Central memory CD4-positive, alpha-beta T cell (primary cell): ENCODE data around the gene ZIC1.

Experiments used
- DNase-seq: peaks from one replicate; pipeline ENCODE4 v3.0.0; 2022

The ZIC1 gene

DNA sequence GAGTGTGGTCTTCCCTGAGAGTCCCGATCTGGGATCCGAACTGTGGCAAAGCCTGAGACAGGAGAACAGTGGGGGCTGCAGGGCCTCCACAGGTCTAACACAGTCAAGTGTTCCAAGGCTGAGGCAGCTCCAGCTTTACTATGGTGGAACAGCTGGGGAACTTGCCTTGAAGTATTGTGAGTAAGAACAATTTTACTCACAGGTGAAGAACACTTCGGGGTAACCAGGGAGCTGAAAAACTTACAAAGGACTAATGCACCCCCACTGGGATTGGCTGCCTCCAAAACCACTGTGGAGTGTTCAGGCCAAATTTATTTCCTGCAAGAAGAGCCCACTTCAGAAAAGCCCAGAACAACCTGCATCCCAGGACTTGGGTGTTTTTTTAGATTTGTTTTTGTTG lies 28.2 kb upstream of the ZIC1 start:
- no peak for DNase-seq

DNA sequence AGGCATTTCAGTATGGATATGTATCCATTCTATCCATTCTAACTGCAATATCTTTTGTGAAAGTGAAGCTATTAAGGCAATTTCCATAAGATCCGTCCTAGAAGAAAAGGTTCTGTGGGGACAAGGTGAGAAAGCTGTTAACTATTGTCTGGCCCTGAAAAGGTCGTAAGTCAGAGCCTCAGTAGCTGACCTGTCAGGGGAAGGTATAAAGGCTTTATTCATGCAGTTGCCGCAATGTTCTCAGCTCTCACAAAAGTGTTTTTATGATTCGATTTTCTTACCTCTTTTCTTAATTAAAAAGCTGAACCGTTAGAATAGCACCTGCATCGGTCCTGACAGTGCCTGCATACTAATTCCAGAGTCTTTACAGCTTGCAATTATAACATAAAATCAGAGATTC lies 27.6 kb upstream of the ZIC1 start:
- DNase-seq = no peak

DNA sequence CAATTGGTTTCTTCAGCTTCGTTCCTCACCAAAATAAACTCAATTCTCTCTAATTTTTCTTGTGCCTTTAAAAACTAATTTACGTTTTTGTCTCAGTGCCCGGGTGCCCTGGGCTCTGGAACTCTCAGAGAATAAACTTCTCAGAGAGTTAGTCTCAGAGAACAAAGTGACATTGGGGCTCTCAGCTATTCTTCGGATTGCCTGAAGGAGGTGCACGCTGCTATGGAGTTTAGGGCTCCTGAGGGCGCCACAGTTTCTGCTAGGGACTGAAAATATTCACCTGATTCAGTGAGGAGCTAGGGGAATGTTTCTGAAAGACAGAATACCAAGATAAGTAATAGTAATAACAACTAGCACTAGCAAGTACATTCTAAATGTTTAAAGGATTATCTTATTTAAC lies 25.5 kb upstream of the ZIC1 start:
- no peak for DNase-seq

DNA sequence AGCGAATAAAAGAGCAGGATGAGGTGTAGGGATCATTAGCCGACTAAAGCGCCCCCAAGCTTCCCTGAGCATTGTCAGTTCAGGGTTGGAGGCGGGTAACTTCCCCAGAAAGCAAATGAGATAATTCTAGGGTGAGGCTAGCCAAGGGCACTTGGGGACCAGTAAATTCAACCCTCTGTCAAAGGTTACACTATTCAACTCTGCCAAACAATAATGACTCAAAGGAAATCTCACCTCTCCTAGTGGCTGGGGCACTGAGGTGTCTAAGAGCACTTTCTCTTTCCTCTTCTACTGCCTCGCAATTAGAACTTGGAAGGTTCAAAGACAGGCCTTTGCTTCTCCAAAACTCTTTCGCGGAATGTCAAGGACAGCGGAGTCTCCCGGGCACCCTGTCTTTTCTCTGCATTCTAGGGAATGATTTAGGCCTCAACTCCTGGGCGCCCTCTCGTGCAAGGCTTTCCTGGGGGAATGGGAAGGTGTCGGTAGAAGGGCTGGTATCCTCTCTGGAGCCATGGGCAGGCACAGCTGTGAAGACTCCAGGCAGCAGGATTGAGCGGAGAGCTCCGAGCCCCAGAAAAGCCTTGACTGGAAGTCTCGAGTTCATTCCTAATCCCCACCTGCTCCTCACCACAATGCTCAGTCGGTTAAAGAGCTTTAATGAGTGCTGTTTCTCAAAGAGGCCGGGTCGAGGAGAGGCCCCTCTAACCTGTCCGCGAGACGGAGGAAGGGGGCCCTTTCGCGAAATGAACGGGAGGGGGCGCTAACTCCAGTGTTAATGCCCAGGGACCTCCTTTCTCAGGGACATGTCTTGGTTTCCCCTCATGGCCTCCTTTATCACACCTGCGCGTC lies 24.7 kb upstream of the ZIC1 start:
- no peak for DNase-seq

DNA sequence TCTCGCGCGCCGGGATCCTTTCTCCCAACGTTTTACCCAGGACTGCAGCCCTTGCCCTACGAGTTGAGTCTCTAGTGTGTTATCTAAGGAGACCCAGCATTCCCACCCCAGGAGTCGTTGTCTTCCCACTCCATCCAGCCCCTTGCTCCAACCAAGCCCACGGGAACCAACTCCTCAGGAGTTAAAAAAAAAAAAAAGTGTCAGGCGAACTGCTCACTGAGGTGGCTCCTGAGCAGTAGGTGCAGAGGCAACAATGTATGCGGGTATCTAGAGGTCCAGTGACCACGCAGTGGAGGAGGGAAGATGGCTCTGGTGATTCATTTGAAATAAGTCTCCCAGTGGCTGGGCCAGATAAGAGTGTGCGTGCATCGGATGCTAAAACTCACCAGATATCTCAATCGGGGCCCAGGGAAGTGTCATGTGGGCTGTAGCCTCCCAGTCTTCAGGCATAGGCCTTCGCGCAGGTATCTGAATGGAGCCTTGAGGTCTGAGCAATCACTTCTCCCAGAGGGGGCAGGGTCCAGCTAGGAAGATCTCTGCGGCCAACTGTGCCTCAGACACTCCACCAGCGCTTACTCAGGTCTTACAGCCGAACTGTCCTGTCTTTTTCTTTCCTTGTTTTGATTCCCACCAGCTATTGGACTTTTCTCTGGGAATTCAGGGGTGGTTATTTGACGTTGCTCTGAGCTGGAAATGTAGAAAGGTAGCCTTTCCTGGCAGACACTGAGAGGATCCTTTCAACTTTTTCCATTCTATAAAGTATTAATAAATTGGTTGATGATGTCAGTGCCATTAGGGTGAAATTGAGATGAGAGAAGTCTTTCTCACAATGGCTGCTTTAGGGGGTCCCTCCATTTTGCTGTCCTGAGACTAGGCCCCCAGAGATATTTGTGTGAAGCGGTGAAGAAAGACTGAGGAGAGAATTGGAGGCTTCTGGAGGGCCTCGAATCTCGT lies 23.8 kb upstream of the ZIC1 start:
- DNase-seq = no peak

DNA sequence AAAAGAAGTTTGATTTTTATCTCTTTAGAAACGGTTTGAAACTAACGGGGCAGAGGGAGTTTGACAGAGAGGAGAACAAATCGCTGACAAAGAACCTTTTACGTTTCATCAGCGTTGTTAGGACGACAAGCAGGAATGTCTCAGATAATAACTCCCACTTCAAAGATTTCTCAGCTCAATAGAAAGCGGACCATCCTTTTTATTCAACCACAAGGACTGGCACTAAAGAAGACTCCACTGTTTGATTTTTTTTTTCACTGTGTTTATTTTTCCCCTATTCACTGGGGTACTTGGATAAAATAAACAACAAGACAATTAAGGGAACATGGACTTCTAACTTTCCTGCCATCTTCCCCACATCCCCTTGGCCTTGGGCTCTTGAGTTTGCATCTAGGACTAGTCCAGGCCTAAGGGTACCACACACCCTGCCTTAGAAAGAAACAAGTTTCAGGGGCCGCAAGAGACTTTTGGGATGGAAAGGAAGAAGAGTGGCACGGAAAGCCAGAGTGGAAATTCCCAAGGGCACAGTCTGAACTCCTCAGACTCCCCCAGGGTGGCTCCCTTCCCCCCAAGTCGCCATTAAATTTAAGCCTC lies 21.8 kb upstream of the ZIC1 start:
- DNase-seq = no peak

DNA sequence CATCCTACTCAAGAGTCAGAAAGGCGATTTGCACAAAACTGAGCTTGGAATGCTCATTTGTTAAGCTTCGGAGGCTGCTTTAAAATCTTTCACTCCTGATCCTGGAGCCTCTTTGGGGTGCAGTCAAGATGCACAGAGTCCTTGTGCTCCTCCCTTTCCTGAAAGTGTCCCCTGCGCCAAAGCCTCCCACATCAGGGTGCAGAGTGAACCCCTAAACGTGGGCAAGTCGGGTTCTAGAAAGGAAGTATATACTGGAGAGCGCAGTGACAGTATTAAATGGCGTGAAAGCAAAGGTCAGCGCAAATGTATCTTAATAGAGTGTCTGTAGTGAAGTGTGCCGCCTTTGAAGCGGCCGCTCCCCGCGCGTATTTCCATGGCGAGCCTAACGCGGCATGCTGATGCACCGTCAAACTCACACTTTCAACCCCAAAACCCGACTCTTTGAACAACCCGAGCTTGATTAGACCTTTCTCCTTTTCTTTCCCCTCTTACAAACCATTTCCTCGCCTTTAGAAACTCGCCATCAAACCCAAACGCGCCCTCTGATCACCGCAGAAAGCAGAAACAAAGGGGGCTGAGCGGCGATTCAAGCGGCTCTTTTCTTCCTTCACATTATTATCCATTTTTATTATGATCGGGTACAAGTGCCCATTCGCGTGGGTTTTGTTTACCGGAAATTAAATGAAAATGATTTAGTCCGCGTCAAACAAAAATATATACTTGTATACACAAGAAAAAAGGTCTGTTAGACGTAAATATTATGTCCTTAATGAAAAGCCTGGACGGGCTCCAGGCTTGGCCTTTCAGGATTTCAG lies 21.1 kb upstream of the ZIC1 start:
- no peak for DNase-seq

DNA sequence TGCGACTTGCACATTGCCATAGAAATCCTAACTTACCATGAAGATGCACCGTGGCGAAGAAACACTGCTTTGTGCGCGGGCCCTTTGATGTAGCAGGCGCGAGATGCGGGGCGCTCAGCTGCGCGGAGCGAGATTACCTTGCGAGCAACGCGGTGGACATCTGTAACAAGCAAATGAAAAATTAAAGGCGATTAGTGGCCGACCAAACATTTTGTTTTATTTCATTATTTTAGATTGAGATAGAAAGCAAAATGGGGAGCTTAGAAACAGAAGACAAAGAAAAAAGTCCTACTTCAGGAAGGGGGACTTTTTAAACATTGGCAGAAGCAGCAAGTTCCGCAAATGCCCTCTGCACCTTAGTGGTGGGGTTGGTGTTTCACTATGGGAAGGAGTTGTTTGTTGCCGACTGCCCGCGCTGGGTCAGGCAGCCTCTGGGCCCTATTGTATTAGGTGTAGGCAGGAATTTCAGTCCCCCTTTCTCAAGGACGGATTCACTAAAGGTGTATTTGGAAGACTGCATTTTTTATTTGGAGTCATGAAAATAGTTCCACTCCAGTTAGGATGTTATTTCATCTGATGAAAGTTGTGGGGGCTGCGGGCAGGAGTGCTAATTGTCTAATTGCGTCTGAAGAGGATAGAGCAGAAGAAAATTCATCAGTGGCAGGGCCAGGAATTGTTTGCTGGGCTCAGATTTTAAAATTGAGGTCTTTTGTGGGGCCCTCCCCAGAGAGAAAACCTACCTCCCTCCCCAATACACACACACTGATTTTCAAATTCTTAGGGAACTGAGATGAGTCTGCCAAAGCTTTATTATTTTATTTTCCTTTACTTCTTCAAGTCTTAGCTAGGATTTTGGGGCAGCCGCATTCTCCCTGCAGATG lies 20.2 kb upstream of the ZIC1 start:
- no peak for DNase-seq

DNA sequence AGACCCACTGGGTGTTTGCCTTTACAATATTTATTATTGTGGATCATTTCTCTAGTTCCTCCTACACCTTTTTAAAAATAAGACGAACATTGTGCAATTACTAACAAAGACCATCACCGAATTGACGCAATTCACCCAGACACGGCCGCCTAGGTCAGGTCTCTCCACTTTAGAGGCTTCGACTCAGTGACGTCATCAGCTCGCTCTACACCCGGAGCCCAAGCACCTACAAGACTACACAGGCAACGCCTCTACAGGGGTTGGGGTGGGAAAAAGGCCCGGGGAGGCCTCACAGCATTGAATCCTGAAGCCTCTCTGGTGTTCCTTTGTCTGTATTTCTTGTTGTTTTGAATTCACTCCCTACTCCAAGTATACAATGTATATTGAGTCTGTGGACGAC lies 19.4 kb upstream of the ZIC1 start:
- DNase-seq = no peak

DNA sequence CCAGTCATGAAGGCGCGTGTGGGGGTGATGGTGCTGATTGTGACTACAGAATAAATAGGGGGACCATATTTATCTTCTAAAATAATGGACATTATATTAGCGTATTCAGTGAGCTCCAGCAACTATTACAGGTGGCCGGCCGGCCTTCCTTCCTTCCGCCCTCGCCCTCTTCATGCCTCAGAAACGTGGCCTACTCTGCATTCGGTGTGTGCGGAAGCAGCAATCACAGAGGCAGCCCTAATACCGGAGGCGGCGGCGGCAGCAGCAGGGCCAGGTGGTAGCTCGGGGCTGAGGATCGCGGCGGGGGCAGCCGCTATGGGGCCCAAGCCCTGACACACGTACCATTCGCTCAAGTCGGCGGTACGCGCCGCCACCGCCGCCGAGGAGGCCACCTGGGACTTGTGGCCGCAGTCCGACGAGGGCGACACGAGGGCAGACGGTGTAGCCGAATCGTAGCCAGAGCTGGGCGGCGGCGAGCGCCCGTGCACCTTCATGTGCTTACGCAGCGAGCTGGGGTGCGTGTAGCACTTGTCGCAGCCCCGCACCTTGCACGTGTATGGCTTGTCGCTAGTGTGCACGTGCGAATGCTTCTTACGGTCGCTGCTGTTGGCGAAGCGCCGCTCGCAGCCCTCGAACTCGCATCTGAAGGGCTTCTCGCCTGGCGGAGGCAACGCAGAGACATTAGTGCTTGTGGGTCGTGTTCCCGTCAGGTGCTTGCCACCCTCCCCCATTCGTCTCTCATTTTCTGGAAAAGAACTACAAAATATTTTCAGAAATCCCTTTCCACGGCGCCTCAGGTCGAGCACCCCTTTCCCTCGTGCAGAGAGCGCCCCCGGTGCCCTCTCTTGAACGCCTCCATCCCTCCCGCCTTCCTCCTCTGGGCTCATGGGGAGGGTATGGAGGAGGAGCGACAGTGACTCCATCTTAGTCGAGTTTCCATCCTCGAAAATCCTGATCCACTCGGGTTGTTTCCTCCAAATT lies 18.3 kb upstream of the ZIC1 start:
- no peak for DNase-seq

DNA sequence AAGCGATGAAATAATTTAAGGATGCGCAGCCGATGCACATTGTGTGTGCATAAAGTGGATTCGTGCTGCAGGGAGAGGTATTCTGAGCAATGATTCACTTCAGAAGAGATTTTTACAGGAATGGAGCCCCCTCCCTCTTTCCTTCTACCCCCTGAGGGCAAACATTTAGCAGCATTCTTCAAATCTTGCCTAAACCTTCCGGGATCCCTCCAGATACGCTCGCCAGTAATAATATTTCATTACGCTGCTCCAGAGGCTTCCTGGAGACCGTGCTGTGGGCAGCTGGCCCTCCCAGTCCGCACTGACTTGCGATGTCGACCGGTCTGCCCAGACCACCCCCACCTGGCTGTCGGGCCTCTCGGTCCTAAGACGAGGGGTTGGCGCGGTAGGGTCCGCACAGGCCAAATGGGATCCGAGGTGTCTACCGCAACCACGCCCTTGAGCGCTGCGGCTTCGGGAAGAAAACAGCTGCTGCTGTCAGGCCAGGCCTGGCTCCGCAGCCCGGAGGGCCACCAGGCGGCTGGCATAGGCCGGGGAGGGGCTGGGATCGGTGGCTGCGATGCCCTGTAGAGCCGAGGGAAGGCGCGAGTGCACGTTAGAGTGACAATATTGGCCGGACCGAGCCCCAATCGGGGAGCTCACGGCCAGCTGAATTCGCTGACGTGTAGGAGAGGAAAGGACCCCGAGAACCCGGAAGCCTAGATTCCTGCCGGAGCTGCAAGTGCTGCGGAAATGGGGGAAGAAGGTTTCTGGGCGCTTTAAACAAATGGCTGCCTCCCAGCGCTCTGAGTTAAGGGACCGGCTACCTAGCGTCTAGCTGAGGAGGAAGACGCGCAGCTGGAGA lies 17.2 kb upstream of the ZIC1 start:
- no peak for DNase-seq

DNA sequence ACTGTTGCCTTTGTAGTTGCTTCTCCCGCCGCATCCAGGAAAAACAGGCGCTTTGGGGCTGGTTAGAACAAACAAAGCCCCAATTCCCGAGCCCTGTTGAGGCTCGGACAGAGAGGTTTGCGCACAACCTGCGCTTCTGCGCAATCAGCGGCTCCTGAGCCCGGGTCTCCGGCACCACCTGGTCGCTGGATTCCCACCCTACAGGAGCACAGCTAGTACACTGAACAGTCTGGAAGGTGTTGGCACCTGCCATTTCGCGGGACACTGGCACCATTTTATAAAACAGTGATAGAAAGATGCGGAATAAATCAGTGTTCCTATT lies 16.6 kb upstream of the ZIC1 start:
- no peak for DNase-seq

DNA sequence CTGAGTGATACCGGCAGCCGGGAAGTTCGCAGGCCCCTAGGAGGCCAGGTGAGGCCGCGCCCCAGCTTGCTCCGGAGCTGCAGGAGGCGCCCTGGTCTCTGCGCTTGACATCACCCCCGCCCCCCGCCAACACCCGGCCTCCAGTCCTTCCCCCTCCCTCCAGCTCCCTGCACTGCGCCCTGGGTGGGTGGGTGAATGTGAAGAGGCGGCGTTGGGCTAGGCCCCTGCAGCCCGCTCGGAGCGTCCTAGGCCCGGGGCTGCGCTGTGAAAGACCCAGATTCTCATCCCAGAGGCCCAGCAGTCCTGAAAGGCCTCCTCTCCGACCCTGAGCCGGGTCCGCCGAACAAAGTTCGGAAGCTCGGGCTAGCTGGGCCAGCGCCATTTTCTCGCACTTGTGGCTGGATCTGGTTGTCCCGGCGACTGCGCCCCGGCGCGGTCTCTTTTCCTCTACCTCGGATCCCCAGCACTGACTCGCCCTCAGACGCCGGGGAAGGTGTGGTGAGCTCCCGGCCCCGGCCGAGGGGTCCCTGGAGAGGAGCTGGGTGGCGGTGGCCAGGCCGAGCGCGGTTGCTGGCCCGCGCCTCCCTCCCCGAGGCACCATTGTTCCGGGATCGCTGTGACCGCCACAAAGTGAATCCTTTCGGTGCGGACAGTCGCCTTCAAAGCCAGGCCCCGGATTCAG lies 15.8 kb upstream of the ZIC1 start:
- no peak for DNase-seq

DNA sequence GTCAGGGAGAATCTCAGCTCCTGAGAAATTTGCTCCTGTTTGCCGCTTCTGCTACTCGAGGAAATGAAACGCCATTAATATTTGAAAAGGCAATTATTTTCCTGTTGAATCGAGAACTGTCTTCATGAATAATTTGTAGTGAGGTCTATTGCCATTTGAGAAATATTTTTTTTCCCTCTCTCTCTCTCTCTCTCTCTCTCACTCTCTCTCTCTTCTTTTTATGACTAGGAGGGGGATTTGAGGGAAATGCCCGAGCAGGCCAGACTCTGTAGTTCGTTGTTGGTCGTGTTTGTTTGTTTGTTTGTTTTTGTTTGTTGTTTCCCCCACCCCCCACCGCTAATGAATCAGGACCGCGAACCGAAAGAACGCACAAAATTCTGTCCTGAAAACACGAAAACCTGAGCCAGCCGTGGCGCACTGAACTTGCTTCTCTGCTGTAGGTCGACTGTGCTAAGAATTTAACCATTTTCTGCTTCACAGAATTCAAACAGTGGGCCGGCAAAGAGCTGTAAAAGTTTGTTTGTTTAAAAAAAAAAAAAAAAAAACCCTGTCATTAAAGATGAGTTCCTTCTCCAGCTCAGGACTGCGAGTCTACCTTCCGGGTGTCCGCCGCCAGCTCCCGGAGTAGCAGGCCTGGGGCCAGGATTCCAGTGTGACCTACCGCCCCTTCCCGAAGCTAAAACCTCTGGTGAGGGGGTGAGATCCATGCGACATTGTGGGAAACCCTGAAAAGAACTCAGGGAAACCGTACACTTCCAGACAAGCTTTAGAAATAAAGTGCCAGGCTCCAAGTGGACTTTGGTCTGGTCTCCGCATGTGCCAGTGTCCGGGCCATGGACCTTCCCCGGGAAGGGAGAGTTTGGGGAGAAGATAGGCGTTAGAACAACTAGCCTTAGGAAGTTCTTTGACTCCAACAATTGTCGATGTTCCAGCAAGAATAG lies 15.0 kb upstream of the ZIC1 start:
- DNase-seq = no peak

DNA sequence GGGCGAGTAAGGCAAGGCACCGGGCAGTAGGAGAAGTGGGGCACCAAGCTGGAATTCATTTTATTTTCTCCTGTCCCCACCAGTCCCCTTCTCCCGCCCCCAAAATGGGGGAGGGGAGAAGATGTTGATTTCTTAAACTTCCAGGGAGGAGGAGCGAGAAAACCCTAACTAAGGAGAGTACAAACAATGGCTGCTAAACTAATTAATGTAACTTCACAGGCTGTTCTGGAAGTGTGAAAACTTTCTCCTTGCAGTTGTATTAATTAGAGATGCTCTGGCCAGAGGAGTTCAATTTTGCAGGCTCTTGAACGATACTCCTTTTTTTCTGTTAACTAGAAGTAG lies 14.3 kb upstream of the ZIC1 start:
- DNase-seq = no peak

DNA sequence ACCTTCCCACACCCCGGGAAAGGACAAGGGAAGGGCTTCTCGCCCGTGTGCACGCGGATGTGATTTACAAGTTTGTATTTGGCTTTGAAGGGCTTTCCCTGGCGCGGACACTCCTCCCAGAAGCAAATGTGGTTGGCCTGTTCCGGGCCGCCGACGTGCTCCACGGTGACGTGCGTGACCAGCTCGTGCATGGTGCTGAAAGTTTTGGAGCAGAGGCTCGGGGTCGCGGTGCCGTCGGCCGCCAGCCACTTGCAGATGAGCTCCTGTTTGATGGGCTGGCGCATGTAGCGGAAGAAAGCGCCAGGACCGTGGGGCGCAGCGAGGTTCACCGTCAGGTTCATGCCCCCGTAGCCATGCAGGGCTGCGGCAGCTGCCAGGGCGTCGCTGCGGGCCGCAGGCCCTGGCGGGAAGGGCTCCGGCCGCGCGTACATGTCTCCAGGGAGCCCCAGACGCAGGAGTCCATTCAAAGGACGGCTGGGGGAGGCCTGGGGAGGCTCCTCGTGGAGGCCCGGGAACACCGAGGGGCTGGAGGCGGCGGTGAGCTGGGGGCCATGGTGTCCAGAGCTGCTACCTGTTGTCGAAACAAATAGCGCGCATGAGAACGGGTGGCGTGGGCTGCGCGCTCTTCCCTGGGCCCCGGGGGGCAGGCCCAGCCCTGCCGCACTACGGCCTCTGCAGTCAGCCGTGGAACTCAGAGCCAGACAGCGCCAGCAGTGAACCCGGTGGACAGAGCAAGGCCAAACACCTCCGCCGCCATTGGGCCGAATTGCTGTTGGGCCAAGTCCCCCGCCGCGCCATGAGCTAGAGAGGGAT lies 13.1 kb upstream of the ZIC1 start:
- no peak for DNase-seq

DNA sequence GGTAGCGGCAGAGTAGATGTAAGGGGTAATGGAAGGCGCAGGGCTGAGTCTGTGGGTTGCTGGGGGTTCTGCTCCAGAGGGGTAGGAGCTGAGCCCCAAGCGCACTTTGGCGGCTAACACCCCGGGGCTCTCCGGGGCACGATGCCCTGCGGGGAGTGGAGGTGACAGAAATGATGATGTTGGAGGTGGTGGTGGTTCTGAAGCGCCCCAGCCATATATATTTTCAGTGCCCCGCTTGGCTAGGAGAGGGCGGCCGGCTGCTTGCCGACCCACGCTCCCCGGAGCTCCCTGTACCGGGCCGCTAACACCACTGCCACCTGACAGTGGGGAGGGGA lies 12.5 kb upstream of the ZIC1 start:
- no peak for DNase-seq
